GM21576 (cell line): ENCODE measurements around the gene PRSS33.

Experiments used
- ATAC-seq: cut with Tn5 transposase; IDR thresholded peaks from one replicate; pipeline ENCODE4 v1.9.1; 2021; ENCODE audit warnings: mild to moderate bottlenecking, moderate library complexity; ENCODE audit not compliant: unreplicated experiment

PRSS33 gene

DNA sequence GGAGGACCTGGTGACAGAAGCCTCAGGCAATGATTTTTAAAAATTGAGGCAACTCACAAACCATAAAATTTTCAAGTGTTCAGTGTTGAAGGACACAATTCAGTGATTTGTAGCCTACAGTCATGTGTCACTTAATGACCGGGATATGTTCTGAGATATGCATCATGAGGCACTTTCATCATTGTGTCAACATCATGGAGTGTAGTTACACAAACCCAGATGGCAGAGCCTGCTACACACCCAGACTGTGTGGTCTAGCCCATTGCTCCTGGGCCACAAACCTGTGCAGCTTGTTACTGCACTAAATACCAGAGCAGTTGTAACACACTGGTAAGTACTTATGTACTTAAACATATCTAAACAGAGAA, 12.5 kb upstream of the PRSS33 start:
- no peak for ATAC-seq

DNA sequence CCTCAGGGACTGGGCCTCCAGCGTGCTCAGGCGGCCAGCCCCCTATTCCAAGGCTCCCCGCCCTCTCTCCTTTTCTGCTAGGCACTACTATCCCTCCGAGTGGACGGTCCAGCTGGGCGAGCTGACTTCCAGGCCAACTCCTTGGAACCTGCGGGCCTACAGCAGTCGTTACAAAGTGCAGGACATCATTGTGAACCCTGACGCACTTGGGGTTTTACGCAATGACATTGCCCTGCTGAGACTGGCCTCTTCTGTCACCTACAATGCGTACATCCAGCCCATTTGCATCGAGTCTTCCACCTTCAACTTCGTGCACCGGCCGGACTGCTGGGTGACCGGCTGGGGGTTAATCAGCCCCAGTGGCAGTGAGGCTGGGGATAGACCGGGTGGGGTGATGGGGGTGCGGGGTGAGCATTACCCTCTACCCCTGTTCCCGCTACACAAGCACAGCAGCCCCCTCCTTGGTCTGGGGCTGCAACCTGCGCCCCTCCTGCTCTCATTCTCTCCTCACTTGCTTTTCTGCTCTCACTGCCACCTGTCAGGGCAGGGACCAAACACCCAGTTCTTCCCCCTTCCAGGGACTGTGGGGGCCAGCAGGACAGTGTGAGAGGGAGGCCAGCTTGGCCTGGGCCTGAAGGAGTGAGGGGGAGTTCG, 12.0 kb upstream of the PRSS33 start:
- no peak for ATAC-seq

DNA sequence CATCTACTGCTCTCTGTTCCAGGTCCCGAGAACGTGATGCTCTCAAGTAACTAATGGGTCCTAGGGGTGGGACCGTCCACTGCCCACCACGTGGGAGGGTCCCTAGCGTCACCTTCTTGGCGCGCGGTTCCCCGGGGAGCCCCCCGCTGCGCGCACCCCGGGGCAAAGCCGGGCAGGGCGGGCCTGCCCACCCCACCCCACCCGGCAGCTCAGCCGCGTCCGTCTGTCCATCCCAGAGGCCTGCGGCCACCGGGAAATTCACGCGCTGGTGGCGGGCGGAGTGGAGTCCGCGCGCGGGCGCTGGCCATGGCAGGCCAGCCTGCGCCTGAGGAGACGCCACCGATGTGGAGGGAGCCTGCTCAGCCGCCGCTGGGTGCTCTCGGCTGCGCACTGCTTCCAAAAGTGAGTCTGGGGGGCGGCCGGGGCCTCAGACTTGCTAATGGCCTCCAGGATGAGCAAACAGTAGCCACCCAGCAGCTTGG, 11.4 kb upstream of the PRSS33 start:
- no peak for ATAC-seq

DNA sequence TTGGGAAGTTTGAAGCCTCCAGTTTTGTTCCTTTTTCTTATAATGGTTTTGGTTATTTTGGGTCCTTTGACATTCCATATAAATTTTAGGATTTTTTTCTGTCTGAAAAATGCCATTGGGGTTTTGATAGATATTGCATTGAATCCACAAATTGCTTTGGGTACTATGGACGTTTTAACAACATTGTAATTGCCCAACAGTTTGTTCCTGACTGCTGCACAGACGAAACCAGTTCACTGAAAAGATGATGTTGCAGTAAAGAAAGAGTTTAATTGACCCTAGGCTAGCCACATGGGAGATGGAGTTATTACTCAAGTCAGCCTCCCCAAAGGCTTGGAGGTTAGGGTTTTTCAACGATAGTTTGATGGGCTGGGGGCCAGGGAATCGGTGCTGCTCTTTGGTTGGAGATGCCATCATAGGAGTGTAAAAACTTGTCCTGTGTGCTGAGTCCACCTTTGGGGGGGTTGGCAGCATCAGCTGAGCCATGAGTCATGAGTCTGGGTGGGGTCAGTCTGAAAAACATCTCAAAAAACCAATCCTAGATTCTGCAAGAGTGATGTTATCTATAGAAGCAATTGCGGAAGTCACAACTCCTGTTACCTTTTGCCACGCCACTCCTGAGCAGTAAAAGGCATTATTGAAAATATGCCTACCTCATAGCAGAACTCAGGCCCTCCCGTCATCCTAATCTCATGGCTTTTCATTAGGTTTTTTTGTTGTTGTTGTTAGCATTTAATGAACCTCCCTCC, 8.2 kb upstream of the PRSS33 start:
- no peak for ATAC-seq

DNA sequence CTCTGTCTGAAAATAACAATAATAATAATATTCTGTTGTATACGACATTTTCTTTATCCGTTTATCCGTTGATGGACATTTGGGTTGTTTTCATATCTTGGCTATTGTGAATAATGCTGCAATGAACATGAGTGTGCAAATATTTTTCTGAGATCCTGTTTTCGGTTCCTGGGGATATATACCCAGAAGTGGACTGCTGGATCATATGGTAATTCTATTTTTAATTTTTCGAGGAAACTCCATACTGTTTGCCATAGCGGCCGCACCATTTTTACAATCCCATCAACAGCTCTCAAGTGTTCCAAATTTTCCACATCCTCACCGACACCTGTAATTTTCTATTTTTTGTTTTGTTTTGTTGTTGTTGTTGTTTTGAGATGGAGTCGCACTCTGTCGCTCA, 5.6 kb upstream of the PRSS33 start:
- no peak for ATAC-seq

DNA sequence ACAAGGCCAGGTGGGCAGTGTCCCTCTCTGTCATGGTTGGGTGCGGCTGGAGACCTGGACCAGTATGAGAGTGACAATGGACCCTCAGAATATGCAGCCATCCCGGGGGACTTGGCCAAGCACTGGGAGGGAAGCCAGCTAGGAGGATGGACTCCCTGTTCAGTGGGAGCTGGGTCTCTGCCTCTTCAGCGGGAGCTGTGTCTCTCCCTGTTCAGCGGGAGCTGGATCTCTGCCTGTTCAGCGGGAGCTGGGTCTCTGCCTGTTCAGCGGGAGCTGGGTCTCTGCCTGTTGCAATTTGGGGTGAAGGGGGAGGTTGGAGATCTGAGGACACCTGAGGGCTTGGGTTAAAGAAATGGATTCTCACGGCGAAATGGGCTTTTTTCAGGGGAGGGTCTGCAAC, 3.8 kb upstream of the PRSS33 start:
- ATAC-seq = no peak

DNA sequence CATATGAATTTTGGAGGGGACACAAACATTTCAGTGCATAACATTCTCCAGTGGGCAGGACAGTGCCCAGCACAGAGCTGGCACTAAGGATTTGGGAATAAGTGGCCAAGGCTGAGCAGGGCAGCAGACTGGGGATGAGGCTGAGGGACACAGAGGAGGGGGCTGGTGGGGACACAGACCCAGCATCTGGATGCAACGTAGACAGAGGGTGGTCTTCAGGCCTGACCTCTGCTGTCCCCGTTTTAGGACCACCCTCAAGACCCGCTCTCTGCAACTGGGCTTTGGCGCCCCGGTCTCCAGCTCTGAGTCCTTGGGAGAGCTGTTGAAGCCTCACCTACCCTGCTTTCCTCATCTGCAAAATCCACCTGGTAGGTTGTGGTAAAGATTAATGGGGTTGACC, 3.3 kb upstream of the PRSS33 start:
- ATAC-seq = no peak

DNA sequence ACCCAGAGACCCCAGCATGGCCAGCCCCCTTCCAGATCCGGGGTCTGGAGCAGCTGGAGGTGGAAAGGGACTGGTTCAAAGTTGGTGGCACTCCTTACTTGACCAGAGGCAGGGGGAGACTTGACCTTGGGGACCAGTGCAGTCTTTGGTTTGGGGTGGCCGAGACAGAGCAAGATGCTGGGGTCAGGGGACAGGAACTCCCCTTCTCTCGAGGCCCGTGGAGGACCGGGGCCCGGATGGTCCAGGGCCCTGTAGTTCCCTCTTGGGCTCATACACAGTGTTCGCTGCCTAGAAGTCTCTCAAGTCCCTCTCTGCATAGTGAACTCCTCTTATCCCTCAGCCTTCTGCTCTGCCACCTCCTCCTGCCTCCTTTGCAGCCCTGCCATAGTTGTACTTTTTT, 601 bp upstream of the PRSS33 start:
- ATAC-seq = no peak

DNA sequence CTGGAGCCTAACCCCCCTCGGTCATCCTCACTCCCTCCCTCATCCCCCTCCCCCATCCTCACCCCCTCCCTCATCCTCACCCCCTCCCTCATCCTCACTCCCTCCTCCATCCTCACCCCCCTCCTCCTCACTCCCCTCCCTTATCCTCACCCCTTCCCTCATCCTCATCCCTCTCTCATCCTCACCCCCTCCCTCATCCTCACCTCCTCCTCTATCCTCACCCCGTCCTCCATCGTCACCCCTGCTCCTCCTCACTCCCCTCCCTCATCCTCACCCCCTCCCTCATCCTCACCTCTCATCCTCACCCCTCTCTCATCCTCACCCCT, 571 bp downstream of the PRSS33 start:
- ATAC-seq = no peak

DNA sequence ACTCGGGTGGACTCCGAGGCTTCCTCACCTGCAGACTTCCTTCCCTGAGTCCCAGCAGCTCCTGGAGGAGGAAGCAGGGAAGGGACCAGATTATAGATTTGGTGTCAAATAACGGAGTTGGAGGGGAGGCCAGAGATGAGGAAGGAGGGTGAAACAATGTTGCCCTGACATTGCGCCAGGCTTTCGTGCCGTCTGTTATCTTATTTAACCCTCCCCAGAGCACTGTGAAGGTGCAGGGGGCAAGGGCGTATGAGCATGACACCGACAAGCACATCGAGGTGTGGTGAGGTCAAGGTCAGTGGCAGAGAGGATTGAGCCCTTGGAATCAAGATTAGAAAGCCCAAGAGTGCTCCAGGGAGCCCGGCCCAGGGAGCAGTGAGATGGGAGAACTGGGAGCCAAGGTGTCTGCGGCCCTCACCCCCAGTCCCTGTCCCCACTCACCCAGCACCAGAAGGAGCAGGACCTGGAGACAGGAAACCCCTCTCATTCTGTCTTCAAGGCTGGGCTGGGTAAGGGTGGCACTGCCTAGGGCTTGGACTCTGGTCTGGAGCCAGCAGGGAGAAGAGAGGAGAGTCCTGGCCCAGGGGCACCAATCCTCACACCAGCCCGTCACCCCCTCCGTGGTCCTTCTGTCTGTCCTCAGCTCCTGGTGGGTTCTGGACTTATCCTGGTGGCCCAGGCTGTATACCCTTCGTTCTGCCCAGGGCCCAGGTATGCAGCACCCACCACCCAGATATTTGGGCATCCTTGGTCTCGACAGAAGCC, 1.1 kb downstream of the PRSS33 start:
- ATAC-seq = no peak

DNA sequence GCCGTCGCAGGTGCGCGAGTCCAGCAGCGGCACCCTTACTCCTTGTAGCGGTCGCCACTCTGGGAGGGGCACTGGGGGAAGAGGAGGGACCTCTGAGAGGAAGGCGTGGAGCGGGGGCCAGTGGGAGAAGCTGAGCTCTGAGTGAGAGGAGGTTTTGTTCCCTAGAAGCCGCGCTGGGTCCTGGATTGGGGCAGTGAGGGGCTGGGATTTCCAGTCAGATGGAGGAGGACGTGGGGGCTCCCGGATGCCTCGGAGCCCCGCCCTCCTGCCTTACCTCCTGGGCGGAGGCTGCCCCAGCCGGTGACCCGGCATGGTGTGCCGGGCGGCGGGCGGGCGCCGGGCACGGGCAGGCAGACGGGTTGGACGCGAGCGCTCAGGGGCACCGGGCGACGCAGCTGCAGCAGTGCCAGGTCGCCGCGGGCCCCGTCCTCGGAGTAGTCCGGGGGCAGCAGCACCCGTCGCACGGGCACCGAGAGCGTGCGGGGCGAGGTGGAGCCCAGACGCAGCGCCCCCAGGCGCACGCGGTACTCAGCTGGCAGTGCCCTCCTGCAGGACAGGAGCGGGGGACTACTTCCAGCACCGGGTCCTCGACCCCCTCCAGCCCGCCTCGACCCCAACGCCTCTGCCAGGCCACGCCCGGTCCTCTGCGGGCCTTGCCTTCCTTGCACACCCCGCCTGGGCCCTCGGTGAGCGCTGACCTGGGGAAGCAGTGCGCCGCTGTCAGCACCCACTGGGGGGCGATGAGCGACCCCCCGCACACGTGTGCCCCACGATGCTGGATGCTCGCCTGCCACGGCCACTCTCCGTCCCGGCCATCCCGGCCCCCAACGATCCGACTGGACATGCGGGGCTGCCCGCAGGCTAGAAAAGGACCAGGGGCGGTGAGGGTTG, 2.0 kb downstream of the PRSS33 start:
- no peak for ATAC-seq

DNA sequence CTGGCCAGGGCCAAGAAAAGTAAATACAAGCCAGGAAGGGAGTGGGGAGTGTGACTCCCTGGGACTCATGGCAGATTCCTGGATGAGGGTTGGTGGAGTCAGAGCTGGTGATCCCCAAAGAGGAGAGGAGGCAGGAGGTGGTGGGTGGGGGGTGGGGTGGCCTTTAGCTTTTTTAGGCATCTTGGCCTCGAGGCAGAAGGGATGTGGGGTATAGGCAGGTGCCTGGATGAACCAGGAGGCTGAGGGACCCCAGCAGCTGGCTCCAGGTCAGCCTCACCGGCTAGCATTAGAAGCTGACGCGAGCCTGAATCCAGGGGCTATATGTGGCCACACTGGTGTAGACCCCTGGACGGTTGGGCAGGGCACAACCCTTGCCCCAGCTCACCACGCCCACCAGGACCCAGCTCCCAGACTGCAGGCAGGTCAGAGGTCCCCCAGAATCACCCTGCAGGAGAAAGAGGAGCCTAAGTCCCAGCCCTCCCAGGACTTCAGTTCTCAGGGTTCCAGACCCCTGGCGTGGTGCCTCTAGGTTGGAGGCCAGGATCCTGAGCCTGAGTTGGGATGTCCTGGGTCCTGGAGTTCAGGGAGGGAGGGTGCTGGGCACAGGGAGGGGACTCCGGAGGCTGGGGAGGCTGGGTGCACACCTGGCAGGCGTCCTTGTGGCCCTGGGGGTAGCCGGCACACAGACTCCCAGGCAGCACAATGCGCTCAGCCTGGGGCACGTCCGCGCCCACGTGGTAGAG, 2.8 kb downstream of the PRSS33 start:
- ATAC-seq = no peak

DNA sequence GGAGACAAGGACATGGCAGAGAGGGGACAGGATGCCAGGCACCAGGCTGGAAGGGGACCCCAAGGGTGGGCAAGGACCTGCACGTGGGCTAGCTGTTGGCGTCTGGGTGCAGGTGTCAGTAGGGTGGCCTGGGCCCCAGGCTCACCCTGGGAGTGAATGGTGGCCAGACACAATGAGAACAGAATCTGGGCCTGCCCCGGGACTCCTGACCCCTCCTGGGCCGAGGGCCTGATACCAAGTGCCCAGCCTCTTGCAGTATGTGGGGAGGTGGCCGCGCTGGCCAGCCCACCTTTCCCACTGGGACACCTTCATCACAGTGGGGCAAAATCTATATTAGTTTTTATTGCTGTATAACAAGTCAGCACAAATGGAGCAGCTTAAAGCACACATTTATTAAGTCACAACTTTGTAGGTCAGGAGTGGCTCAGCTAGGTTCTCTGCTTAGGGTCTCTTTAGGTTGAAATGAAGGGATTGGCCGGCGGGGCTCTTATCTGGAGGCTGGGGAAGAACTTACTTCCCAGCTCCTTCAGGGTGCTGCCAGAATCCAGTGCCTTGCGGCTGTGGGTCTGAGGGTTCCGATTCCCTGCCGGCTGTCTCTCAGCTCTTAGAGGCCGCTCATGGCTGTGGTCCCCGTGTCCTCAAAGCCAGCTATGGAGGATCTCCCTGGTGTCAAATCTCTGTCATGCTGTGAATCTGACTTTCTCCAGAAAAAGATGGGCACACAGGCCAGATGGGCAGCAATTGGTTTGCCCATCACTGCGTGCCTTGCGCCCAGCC, 3.6 kb downstream of the PRSS33 start:
- no peak for ATAC-seq

DNA sequence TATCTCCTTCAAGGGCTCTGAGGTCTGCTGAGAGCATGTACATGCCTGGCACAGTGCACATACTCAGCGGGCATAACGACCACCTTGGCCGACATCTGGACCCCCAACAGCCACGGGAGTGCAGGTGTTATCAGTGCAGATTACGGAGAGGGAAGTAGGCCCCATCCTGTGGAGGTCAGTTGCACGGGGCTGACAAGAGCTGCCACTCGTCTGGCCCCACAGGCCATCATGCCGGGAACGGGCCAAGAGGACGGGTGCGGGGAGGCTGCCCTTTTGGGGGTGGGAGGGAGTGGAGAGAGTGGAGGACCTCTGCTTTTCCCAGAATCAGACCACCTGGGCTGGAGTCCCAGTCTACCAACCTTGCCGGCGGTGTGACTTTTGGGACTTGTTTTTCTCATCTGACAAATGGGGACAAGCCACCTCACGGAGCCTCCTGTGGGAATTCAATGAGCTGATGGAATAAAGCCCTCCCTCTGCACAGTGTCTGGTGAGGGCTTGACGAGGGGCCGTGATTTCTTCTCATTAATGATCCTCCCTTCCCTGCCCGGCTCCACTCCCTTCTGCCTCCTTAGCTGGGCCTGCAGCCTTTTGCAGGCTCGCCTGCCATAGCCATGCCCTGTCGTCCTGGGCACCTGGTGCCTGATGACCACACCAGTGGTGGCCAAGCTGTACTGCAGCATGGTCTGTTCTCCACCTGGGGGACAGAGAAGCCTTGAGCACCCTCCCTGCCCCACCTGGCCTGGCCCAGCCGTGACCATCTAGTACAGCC, 4.6 kb downstream of the PRSS33 start:
- no peak for ATAC-seq

DNA sequence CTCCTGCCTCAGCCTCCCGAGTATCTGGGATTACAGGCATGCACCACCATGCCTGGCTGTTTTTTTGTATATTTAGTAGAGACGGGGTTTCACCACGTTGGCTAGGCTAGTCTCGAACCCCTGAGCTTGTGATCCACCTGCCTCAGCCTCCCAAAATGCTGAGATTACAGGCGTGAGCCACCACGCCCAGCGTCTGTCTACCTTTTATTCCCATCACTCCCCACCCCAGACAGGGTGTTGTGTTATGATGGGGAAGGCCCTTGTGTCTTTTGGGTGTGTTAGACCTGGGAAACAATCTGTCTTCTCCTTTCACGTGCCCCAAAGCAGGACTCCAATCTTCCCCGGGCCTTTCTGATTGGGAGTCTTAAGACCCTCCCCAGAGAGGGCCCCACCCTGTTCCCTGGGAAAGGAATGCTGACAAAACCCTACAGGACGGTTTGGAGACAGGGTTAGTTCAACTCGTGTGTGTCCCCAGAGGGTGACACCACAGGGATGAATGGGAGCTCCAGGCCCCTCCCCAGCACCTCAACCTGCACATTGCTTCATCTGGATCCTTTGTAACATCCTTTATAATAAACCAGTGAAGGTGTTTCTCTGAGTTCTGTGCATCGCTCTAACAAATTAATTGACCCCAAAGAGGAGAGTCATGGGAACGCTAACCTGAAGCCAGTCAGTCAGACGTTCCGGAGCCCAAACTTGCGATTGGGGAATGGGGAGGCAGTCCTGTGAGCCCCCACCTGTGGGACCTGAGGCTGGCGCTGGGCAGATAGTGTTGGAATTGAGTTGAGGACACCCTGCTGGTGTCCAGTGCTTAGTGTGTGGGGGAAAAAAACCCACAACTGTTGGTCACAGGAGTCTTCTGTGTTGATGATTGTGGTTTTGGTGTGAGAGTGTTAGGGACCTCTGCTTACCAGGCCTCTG, 7.1 kb downstream of the PRSS33 start:
- ATAC-seq = no peak

DNA sequence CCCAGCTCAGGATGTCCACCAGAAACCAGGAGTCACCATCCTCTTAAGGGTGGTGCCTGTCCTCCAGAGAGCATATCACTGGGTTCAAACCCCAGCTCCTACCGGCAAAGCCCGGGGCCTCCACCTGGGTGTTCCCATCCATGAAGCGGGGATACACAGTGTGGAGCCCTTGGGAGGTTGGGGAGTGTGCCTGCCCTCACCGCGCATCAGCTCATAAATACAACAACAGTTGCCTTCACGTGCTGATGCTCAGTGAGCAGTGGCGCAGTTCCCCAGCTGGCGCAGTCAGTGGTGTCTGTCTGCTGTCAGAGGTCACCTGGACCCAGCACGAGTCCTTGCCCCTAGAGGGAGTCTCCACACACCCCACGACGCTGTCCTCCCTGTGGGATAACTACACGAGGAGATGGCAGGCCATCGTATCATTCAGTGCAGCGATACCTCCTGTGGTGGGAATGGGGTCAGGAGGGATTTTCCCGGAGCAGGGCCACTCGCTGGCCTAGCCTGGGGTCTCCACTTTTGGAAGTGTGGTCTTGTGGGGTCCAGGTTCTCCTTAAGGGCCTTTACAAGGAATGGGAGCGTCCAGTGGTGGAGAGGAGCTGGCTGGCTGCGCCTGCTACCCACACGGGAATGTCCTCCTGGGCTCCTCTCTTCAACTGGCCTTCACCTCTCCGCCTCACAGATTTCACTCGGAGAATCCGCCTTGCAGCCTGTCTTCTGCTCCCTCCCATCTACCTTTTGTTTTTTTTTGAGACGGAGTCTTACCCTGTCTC, 8.0 kb downstream of the PRSS33 start:
- ATAC-seq = no peak

DNA sequence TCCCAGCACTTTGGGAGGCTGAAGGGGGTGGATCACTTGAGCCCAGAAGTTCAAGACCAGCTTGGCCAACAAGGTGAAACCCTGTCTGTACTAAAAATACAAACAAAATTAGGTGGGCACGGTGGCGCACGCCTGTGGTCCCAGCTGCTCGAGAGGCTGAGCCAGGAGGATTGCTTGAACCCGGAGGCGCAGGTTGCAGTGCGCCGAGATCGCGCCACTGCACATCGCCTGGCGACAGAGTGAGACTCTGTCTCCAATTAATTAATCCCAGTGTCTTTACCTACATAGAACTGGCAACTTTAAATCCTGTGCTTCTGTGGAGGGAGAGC, 8.8 kb downstream of the PRSS33 start:
- ATAC-seq = no peak
